Measurements from ENCODE around the gene KLHL12.

DNA sequence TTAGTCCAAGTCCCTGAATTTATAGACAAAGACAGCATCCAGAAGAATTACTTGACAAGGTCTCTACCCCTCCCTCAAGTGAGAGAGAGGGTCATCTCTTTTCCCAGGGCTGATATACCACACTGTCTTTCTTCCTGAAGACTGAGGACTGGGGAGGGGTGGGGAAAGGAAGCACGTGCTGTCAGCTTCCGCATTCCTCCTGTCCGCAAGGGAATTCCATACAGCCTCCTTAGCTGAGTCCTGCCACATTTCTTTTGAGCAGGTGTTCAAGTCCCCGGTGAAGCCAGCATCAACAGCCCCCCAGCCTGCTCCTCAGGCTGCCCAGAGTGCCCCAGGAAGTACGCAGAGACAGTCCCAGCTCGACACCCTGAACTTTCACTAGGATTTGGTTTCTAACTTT lies 82.1 kb downstream of the KLHL12 start:
- TF ChIP-seq, protein P1, sequence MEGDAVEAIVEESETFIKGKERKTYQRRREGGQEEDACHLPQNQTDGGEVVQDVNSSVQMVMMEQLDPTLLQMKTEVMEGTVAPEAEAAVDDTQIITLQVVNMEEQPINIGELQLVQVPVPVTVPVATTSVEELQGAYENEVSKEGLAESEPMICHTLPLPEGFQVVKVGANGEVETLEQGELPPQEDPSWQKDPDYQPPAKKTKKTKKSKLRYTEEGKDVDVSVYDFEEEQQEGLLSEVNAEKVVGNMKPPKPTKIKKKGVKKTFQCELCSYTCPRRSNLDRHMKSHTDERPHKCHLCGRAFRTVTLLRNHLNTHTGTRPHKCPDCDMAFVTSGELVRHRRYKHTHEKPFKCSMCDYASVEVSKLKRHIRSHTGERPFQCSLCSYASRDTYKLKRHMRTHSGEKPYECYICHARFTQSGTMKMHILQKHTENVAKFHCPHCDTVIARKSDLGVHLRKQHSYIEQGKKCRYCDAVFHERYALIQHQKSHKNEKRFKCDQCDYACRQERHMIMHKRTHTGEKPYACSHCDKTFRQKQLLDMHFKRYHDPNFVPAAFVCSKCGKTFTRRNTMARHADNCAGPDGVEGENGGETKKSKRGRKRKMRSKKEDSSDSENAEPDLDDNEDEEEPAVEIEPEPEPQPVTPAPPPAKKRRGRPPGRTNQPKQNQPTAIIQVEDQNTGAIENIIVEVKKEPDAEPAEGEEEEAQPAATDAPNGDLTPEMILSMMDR (optimal IDR thresholded peaks at IDR 0.05 in 1 of 3, IDR thresholded peaks at IDR 0.05 in 1 of 3, conservative IDR thresholded peaks at IDR 0.05 in 1 of 3; ENCODE audit: extremely low read depth in 1 of 3, insufficient read depth in 2 of 3, low read length in 3 of 3), result no peak
- no peak for TF ChIP-seq EZH2 (IDR thresholded peaks at IDR 0.05; ENCODE audit: low read length)
